Suppressor macrophage treated with lipopolysaccharide for 4 hours (primary cell): ENCODE measurements around the gene GRK4.

ENCODE experiments used
- DNase-seq: peaks from one replicate; pipeline ENCODE4 v3.0.0-alpha.2; 2020

GRK4 gene

GRCh38 chr4:3074846-3075651 is 111.7 kb downstream of the GRK4 start:
- peak; percentile 88 for DNase-seq

- no peak for DNase-seq
Measured at GRCh38 chr4:3075652-3075981, 112.2 kb downstream of the GRK4 start.

- DNase-seq, result no peak
Measured at GRCh38 chr4:3077796-3078195, 114.4 kb downstream of the GRK4 start.

- peak; percentile 54 for DNase-seq
Measured at GRCh38 chr4:3079694-3080123, 116.3 kb downstream of the GRK4 start.

GRCh38 chr4:3082925-3083515 is 119.6 kb downstream of the GRK4 start:
- DNase-seq, result no peak

GRCh38 chr4:3083732-3084131 is 120.4 kb downstream of the GRK4 start:
- DNase-seq, result no peak

GRCh38 chr4:3085948-3086670 is 122.7 kb downstream of the GRK4 start:
- DNase-seq, result no peak

- DNase-seq, result no peak
Measured at GRCh38 chr4:3087115-3087797, 123.9 kb downstream of the GRK4 start.
